Amygdala (tissue), 56 donors: ENCODE results near the gene ARF1.

Experiments
- DNase-seq, 56 donors: peaks; one replicate each; lab custom pipeline; 2025; lab: John Stamatoyannopoulos, UW

The ARF1 gene

GRCh38 chr1:228048659-228049298, 33.7 kb upstream of the ARF1 start:
- DNase-seq = no peak

GRCh38 chr1:228050571-228051231, 31.8 kb upstream of the ARF1 start:
- no peak for DNase-seq

- no peak for DNase-seq
Observed at GRCh38 chr1:228058172-228058948, 24.1 kb upstream of the ARF1 start.

- DNase-seq = no peak
Observed at GRCh38 chr1:228058949-228059633, 23.4 kb upstream of the ARF1 start.

GRCh38 chr1:228059634-228060457, 22.7 kb upstream of the ARF1 start:
- no peak for DNase-seq

GRCh38 chr1:228060458-228061190, 21.9 kb upstream of the ARF1 start:
- no peak for DNase-seq

- DNase-seq = no peak
Observed at GRCh38 chr1:228061411-228062084, 21.0 kb upstream of the ARF1 start.

GRCh38 chr1:228062085-228062791, 20.3 kb upstream of the ARF1 start:
- DNase-seq = no peak

- no peak for DNase-seq
Observed at GRCh38 chr1:228062812-228063211, 19.7 kb upstream of the ARF1 start.

GRCh38 chr1:228063251-228064191, 19.0 kb upstream of the ARF1 start:
- no peak for DNase-seq

- DNase-seq = no peak
Observed at GRCh38 chr1:228064296-228064695, 18.2 kb upstream of the ARF1 start.

GRCh38 chr1:228064741-228065542, 17.6 kb upstream of the ARF1 start:
- no peak for DNase-seq

- no peak for DNase-seq
Observed at GRCh38 chr1:228065543-228066347, 16.8 kb upstream of the ARF1 start.

GRCh38 chr1:228066416-228066815, 16.1 kb upstream of the ARF1 start:
- DNase-seq = no peak

GRCh38 chr1:228066891-228067654, 15.4 kb upstream of the ARF1 start:
- DNase-seq = no peak
